K562 (cell line): ENCODE data around the gene KCNC4. TPM values are rescaled to one million over a fixed set of nuclear protein-coding genes. Genes with fewer than 3 reads are reported as not detected.

Experiments
- ATAC-seq: fragments of 200-7000 bp; cut with Tn5 transposase; 3 replicates; pipeline ENCODE4 v1.9.1; 2020; ENCODE audit warnings: moderate library complexity
- BruUV-seq: library from RNA; stranded (reverse); fragments of 400-500 nt; replicated peaks from 2 replicates; lab custom pipeline; 2021; lab: Mats Ljungman, UMichigan
- CTCF ChIA-PET: fragments of 300-600 bp; formaldehyde crosslinking; extraction: SDS; loops from one replicate; lab custom pipeline; 2021; ENCODE audit warnings: low intra/inter-chr PET ratio; lab: Yijun Ruan, JAX
- POLR2A ChIA-PET: fragments of 300-600, 350-650 bp; sonication (Branson Sonifier 250); formaldehyde crosslinking; extraction: SDS; loops from one replicate; lab custom pipeline; 2021; ENCODE audit warnings: antibody characterized with exemption, inconsistent platforms; lab: Yijun Ruan, JAX
- DNase-seq, 4 experiments: peaks; one replicate each; pipeline versions ENCODE4 v3.0.0 to v3.0.0-alpha.2; 2011 to 2018; ENCODE audit warnings: low spot score in 3 of 4, mixed read lengths in 3 of 4; ENCODE audit errors: extremely low read depth in 1 of 4
- FAIRE-seq: peaks from 2 replicates; lab custom pipeline; 2011; peaks lifted over from hg19 to GRCh38; lab: Jason Lieb, UNC
- H2AFZ ChIP-seq: 2 replicates; pipeline ENCODE4 v1.6.0; 2011; ENCODE audit warnings: low read depth, low read length, control low read depth, inconsistent platforms
- H3K27ac ChIP-seq: fragments of 200-600 bp; 3 replicates; pipeline ENCODE4 v1.8.0; 2011; ENCODE audit warnings: low read depth, mild to moderate bottlenecking, control low read depth, inconsistent platforms, low read length, moderate library complexity, mixed read lengths; ENCODE audit errors: extremely low read depth
- H3K27me3 ChIP-seq, 2 experiments: fragments of 300-600 bp in 1 of 2; 2 replicates in 1 of 2; 3 replicates in 1 of 2; pipeline versions ENCODE4 v1.6.0 to v1.8.0; 2011; ENCODE audit warnings: inconsistent platforms in 2 of 2, low read length in 2 of 2, mild to moderate bottlenecking in 1 of 2, mixed read lengths in 1 of 2, moderate library complexity in 1 of 2; ENCODE audit not compliant: control insufficient read depth in 2 of 2, insufficient read depth in 2 of 2
- H3K36me3 ChIP-seq: fragments of 300-600 bp; 3 replicates; pipeline ENCODE4 v1.8.0; 2011; ENCODE audit warnings: mild to moderate bottlenecking, low read length, inconsistent platforms; ENCODE audit not compliant: control insufficient read depth, insufficient read depth
- H3K4me1 ChIP-seq, 2 experiments: fragments of 200-600 bp in 1 of 2; replicated peaks in 1 of 2; 2 replicates in 1 of 2; 3 replicates in 1 of 2; pipeline versions ENCODE4 v1.5.1 to v1.8.0; 2011; ENCODE audit warnings: inconsistent platforms in 2 of 2, low read length in 2 of 2, mild to moderate bottlenecking in 1 of 2, mixed read lengths in 1 of 2, moderate library complexity in 1 of 2; ENCODE audit not compliant: control insufficient read depth in 2 of 2, insufficient read depth in 2 of 2
- H3K4me2 ChIP-seq: 2 replicates; pipeline ENCODE4 v1.6.1; 2011; ENCODE audit warnings: low read length, control low read depth, inconsistent platforms, mixed read lengths; ENCODE audit not compliant: insufficient read depth
- H3K4me3 ChIP-seq: fragments of 200-600 bp; sonication (generic), shearing (Covaris generic); 2 replicates; pipeline ENCODE4 v1.5.1; 2016; ENCODE audit warnings: control low read depth, inconsistent platforms
- H3K79me2 ChIP-seq: fragments of 200-600 bp; 3 replicates; pipeline ENCODE4 v1.8.0; 2011; ENCODE audit warnings: low read length, inconsistent platforms; ENCODE audit not compliant: control insufficient read depth, insufficient read depth
- H3K9ac ChIP-seq, 2 experiments: 2 replicates each; pipeline versions ENCODE4 v1.6.0 to v1.6.1; 2011; ENCODE audit warnings: low read depth in 2 of 2, low read length in 2 of 2, control low read depth in 1 of 2, inconsistent platforms in 1 of 2, mild to moderate bottlenecking in 1 of 2, mixed read lengths in 1 of 2; ENCODE audit not compliant: insufficient read depth in 1 of 2
- H3K9me1 ChIP-seq: one replicate; pipeline ENCODE4 v1.6.0; 2011; ENCODE audit warnings: inconsistent platforms, mild to moderate bottlenecking, low read length, moderate library complexity; ENCODE audit not compliant: control insufficient read depth, insufficient read depth
- H3K9me3 ChIP-seq: replicated peaks from 2 replicates; pipeline ENCODE4 v1.5.1; 2011; ENCODE audit warnings: low read depth, low read length, inconsistent platforms; ENCODE audit not compliant: control insufficient read depth, insufficient read depth
- H4K20me1 ChIP-seq: replicated peaks from 2 replicates; pipeline ENCODE4 v1.6.1; 2011; ENCODE audit warnings: low read length, inconsistent platforms, mixed read lengths; ENCODE audit not compliant: control insufficient read depth, insufficient read depth
- CC2D1A ChIP-seq: fragments of 450-650 bp; IDR thresholded peaks from 2 replicates; pipeline ENCODE4 v1.6.1; 2017; ENCODE audit warnings: mild to moderate bottlenecking
- ELF4 ChIP-seq: fragments of 450-650 bp; formaldehyde crosslinking; IDR thresholded peaks from 2 replicates; pipeline ENCODE4 v1.4.0; 2022; ENCODE audit warnings: missing genetic modification characterization
- ETV5 ChIP-seq: sonication (generic); formaldehyde crosslinking; IDR thresholded peaks from 2 replicates; pipeline ENCODE4 v1.4.0; 2020; ENCODE audit warnings: low read depth, mild to moderate bottlenecking, missing genetic modification reagents
- HIVEP1 ChIP-seq: fragments of 250-450 bp; sonication (Bioruptor Pico); IDR thresholded peaks from 2 replicates; pipeline ENCODE4 v1.4.0; 2020; ENCODE audit warnings: mild to moderate bottlenecking
- JUNB ChIP-seq: fragments of 450-650 bp; formaldehyde crosslinking; conservative IDR thresholded peaks from 2 replicates; pipeline ENCODE4 v1.4.0; 2020; ENCODE audit warnings: mild to moderate bottlenecking
- MAFF ChIP-seq: IDR thresholded peaks from 2 replicates; pipeline ENCODE4 v1.6.1; 2012; ENCODE audit warnings: low read length, improper control_type of control experiment
- MAZ ChIP-seq, 2 experiments: fragments of 450-650 bp in 1 of 2; sonication (generic) in 1 of 2; formaldehyde crosslinking; IDR thresholded peaks in 1 of 2; conservative IDR thresholded peaks in 1 of 2; 2 replicates each; pipeline versions ENCODE4 v1.4.0 to v1.5.0; 2020; ENCODE audit warnings: mild to moderate bottlenecking in 1 of 2, missing genetic modification reagents in 1 of 2
- SMARCB1 ChIP-seq: IDR thresholded peaks from 2 replicates; pipeline ENCODE4 v1.6.1; 2011; ENCODE audit warnings: improper control_type of control experiment, low read depth; ENCODE audit not compliant: insufficient read length
- SMC3 ChIP-seq: conservative IDR thresholded peaks from 2 replicates; pipeline ENCODE4 v1.6.1; 2011; ENCODE audit warnings: low read depth, low read length, improper control_type of control experiment; ENCODE audit not compliant: insufficient read depth
- TBL1XR1 ChIP-seq, 2 experiments: IDR thresholded peaks; 2 replicates each; pipeline ENCODE4 v1.6.1; 2012; ENCODE audit warnings: improper control_type of control experiment in 2 of 2, low read length in 2 of 2, mild to moderate bottlenecking in 1 of 2
- TCF7L2 ChIP-seq: fragments of 150-350 bp; IDR thresholded peaks from 2 replicates; pipeline ENCODE4 v1.6.1; 2016; ENCODE audit warnings: low read depth, mild to moderate bottlenecking, low read length, moderate library complexity
- ZC3H4 ChIP-seq: sonication (generic); formaldehyde crosslinking; IDR thresholded peaks from 2 replicates; pipeline ENCODE4 v1.9.0; 2021; ENCODE audit warnings: missing genetic modification reagents, borderline replicate concordance
- ZNF431 ChIP-seq: sonication (generic); formaldehyde crosslinking; IDR thresholded peaks from 2 replicates; pipeline ENCODE4 v1.8.0; 2022; ENCODE audit warnings: mild to moderate bottlenecking, missing genetic modification reagents
- ZNF551 ChIP-seq: fragments of 250-450 bp; sonication (Bioruptor Pico); IDR thresholded peaks from 2 replicates; pipeline ENCODE4 v1.5.0; 2021; ENCODE audit warnings: mild to moderate bottlenecking, moderate library complexity
- WGBS: fragments of 100-300 bp; shearing (Covaris generic); methylation state at CpG from one replicate; pipeline ENCODE4 v1.1.6; 2016; ENCODE audit warnings: low coverage, mixed read lengths; ENCODE audit not compliant: insufficient coverage; ENCODE audit errors: missing lambda C conversion rate; 5-methylcytosine and 5-hydroxymethylcytosine counted together
- in situ Hi-C: fragments of 300-500 bp; cut with MboI; formaldehyde crosslinking; loops from 4 replicates; pipeline ENCODE4 v1.15.0; 2018; ENCODE audit warnings: inconsistent platforms, mixed read lengths
- intact Hi-C: fragments of 100-400 bp; cut with micrococcal nuclease; formaldehyde crosslinking; loops from 2 replicates; pipeline ENCODE4 v1.14.2; 2022
- polyA plus RNA-seq, 8 experiments: library from polyadenylated mRNA; depleted of rRNA in 4 of 8; stranded (reverse) in 5 of 8; unstranded in 3 of 8; fragments of >200 nt; fragmentation: Nextera tagmentation in 2 of 8; fragmentation: Illumina TruSeq in 1 of 8; extraction: Ambion mirVana in 2 of 8; extraction: Trizol in 1 of 8; gene quantifications; 2 replicates each; pipeline versions ENCODE4 v1.2.1 to v1.2.3, GENCODE V29; 2011 to 2014; ENCODE audit warnings: inconsistent platforms in 1 of 8, missing spikeins in 1 of 8
- total RNA-seq, 7 experiments: library from RNA; depleted of rRNA in 6 of 7; stranded (reverse); fragments of >200 nt in 6 of 7; fragmentation: Illumina TruSeq in 2 of 7; extraction: Trizol in 2 of 7; gene quantifications; 2 replicates each; pipeline versions ENCODE4 v1.2.1 to v1.2.3, GENCODE V29; 2011 to 2021; ENCODE audit warnings: low replicate concordance in 1 of 7
- TF ChIP-seq, protein P1 (sequence below): fragments of 250-450 bp; sonication (Bioruptor Pico); IDR thresholded peaks from 2 replicates; pipeline ENCODE4 v1.4.0; 2020; ENCODE audit warnings: mild to moderate bottlenecking
- TF ChIP-seq, protein P2 (sequence below): fragments of 450-650 bp; IDR thresholded peaks from 2 replicates; pipeline ENCODE4 v1.6.1; 2014; ENCODE audit warnings: low read depth, mild to moderate bottlenecking, moderate library complexity, borderline replicate concordance
- TF ChIP-seq, protein P3 (sequence below), 3 experiments: IDR thresholded peaks in 2 of 3; conservative IDR thresholded peaks in 1 of 3; 2 replicates each; pipeline ENCODE4 v1.5.1; 2011 to 2012; ENCODE audit warnings: low read length in 3 of 3, mild to moderate bottlenecking in 3 of 3, control low read depth in 2 of 3, improper control_type of control experiment in 1 of 3, inconsistent platforms in 1 of 3, low read depth in 1 of 3, mixed read lengths in 1 of 3, moderate library complexity in 1 of 3; ENCODE audit not compliant: insufficient read depth in 2 of 3

KCNC4 gene
- total and polyA plus RNA-seq, 9 of the 15 experiments (the other 6 are each of a cell fraction or from before 2014, with no cell fraction given) = 0.07 to 1.8 (median 0.73) TPM

DNA sequence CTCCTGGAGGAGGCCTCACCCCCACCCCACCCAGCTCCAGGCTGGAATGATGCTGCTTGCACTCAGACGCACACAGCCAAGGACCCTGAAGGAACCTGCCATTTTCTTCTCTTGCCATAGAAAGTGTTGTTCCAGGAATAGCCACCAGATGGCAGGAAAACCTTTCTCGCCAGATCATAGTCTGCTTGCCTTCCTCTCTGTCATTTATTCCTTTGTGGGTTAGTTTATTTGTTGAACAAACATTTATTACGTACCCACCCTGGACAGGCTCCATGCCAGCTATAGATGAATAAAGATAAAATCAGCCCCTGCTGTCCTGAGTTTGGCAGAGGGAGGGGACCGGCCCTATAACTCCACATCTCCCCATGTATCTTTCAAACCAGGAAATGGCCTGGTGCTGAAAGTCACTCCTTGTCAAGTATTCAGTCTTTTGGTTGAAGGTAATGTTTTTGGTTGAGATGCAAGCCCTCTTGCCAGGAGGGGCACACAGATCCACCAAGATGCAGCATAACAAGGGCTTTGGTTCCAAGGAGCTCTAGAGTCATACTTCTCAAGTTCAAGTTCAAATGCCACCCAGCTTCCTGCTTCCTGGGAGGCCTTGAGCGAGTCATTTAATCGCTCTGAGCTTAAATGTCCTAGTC is 7.0 kb upstream of the KCNC4 start:
- peak; percentile 99 for FAIRE-seq
- Histone ChIP-seq H3K27ac (no peak overlapping the region), H3K27me3 (peaks cover 3 to 42% of the 10 kb centered on the region in 2 experiments; a peak in 3 of 5 replicates), H3K9me1 (peaks cover 2% of the 10 kb centered on the region), H4K20me1 (peaks cover 18% of the 10 kb centered on the region; the same call in 1 of the 2 replicates), H3K79me2 (no peaks in the 10 kb centered on the region), H2AFZ (peak overlapping the region; percentile 63), H3K4me3 (no peak overlapping the region), H3K4me1 (no peaks in the 10 kb centered on the region), H3K36me3 (no peaks in the 10 kb centered on the region), H3K4me2 (no peak overlapping the region), H3K9ac (no peak overlapping the region), H3K9me3 (no peaks in the 10 kb centered on the region)
- ChIA-PET POLR2A (interaction anchor here (0.6 to 1.6 kb wide), 3 partner anchors 136 to 293 kb away, joined by 3 to 8 read pairs (median 4); partner anchors contain the start of gene RBM15), CTCF (interaction anchor here (0.5 to 5.3 kb wide), 13 partner anchors 17 to 800 kb away, joined by 3 to 58 read pairs (median 4); no protein-coding TSS in a partner anchor)
- BruUV-seq = no TSS peak
- DNase-seq = peak; percentile 64 to 80 (median 68)
- 14% methylated on average over 6 of the region's 6 CpGs for WGBS
- intact Hi-C loops (loop anchor here (1.0 kb wide), 4 partner anchors 109 to 293 kb away; no protein-coding TSS in a partner anchor), in situ Hi-C loops (loop anchor here (5.0 kb wide), 3 partner anchors 109 to 249 kb away; partner anchors contain the start of gene PROK1)
- peak; percentile 75 for ATAC-seq
- no peak for TF ChIP-seq ZC3H4 (CRISPR knock-in tag)
- TF ChIP-seq ZNF551 (CRISPR knock-in tag) = no peak
- no peak for TF ChIP-seq ZNF431 (CRISPR knock-in tag)
- TF ChIP-seq ETV5 (CRISPR knock-in tag) = no peak; the same call in 1 of the 2 replicates
- no peak for TF ChIP-seq JUNB (CRISPR knock-in tag)
- TF ChIP-seq, protein P1, sequence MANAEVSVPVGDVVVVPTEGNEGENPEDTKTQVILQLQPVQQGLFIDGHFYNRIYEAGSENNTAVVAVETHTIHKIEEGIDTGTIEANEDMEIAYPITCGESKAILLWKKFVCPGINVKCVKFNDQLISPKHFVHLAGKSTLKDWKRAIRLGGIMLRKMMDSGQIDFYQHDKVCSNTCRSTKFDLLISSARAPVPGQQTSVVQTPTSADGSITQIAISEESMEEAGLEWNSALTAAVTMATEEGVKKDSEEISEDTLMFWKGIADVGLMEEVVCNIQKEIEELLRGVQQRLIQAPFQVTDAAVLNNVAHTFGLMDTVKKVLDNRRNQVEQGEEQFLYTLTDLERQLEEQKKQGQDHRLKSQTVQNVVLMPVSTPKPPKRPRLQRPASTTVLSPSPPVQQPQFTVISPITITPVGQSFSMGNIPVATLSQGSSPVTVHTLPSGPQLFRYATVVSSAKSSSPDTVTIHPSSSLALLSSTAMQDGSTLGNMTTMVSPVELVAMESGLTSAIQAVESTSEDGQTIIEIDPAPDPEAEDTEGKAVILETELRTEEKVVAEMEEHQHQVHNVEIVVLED (CRISPR knock-in tag) = no peak
- peak; percentile 96 for TF ChIP-seq SMC3
- TF ChIP-seq, protein P2, sequence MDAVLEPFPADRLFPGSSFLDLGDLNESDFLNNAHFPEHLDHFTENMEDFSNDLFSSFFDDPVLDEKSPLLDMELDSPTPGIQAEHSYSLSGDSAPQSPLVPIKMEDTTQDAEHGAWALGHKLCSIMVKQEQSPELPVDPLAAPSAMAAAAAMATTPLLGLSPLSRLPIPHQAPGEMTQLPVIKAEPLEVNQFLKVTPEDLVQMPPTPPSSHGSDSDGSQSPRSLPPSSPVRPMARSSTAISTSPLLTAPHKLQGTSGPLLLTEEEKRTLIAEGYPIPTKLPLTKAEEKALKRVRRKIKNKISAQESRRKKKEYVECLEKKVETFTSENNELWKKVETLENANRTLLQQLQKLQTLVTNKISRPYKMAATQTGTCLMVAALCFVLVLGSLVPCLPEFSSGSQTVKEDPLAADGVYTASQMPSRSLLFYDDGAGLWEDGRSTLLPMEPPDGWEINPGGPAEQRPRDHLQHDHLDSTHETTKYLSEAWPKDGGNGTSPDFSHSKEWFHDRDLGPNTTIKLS = no peak
- 0 out of 2 replicates have a peak, but pooled peaks have one; percentile 24 for TF ChIP-seq CC2D1A
- TF ChIP-seq HIVEP1 (CRISPR knock-in tag) = no peak
- TF ChIP-seq MAZ (CRISPR knock-in tag; conservative IDR thresholded peaks at IDR 0.05 in 1 of 2, IDR thresholded peaks at IDR 0.05 in 1 of 2) = 0 out of 4 replicates have a peak, but pooled peaks have one; percentile 16 to 40
- TF ChIP-seq, protein P3, sequence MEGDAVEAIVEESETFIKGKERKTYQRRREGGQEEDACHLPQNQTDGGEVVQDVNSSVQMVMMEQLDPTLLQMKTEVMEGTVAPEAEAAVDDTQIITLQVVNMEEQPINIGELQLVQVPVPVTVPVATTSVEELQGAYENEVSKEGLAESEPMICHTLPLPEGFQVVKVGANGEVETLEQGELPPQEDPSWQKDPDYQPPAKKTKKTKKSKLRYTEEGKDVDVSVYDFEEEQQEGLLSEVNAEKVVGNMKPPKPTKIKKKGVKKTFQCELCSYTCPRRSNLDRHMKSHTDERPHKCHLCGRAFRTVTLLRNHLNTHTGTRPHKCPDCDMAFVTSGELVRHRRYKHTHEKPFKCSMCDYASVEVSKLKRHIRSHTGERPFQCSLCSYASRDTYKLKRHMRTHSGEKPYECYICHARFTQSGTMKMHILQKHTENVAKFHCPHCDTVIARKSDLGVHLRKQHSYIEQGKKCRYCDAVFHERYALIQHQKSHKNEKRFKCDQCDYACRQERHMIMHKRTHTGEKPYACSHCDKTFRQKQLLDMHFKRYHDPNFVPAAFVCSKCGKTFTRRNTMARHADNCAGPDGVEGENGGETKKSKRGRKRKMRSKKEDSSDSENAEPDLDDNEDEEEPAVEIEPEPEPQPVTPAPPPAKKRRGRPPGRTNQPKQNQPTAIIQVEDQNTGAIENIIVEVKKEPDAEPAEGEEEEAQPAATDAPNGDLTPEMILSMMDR (IDR thresholded peaks at IDR 0.05 in 2 of 3, conservative IDR thresholded peaks at IDR 0.05 in 1 of 3; ENCODE audit: insufficient read depth in 2 of 3, low read depth in 1 of 3, low read length in 3 of 3) = peak; percentile 82 to 95 (median 92)
- no peak for TF ChIP-seq TCF7L2
- 0 out of 2 replicates have a peak, but pooled peaks have one; percentile 5 for TF ChIP-seq MAFF
- TF ChIP-seq SMARCB1 = no peak
- TF ChIP-seq TBL1XR1 (IDR thresholded peaks at IDR 0.05; ENCODE audit: low read length in 2 of 2) = peak in 1 of 2 experiments; percentile 44; a peak in 1 of 4 replicates
- TF ChIP-seq ELF4 (CRISPR knock-in tag) = no peak
